Panc1 (cell line): ENCODE data around the gene GFY.

ENCODE experiments used
- POLR2AphosphoS5 ChIP-seq: IDR thresholded peaks from 2 replicates; pipeline ENCODE4 v1.6.1; 2012; ENCODE audit warnings: mild to moderate bottlenecking, low read depth, low read length, moderate library complexity
- TF ChIP-seq, protein P1 (sequence below): fragments of 450-650 bp; IDR thresholded peaks from 2 replicates; pipeline ENCODE4 v1.5.1; 2017; ENCODE audit warnings: mild to moderate bottlenecking

- TF ChIP-seq, protein P1, sequence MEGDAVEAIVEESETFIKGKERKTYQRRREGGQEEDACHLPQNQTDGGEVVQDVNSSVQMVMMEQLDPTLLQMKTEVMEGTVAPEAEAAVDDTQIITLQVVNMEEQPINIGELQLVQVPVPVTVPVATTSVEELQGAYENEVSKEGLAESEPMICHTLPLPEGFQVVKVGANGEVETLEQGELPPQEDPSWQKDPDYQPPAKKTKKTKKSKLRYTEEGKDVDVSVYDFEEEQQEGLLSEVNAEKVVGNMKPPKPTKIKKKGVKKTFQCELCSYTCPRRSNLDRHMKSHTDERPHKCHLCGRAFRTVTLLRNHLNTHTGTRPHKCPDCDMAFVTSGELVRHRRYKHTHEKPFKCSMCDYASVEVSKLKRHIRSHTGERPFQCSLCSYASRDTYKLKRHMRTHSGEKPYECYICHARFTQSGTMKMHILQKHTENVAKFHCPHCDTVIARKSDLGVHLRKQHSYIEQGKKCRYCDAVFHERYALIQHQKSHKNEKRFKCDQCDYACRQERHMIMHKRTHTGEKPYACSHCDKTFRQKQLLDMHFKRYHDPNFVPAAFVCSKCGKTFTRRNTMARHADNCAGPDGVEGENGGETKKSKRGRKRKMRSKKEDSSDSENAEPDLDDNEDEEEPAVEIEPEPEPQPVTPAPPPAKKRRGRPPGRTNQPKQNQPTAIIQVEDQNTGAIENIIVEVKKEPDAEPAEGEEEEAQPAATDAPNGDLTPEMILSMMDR = no peak; the same call in 1 of the 2 replicates
- TF ChIP-seq POLR2AphosphoS5 = no peak
Measured at GRCh38 chr19:49469828-49470614, 44.8 kb downstream of the GFY start.
